H54 (cell line): ENCODE results near the gene ZYX.
"Not testable (repeated sequence)": the region's sequence is repeated elsewhere in the genome, so short reads cannot be mapped to it uniquely, and the experiment has no call there.

Experiments used
- DNase-seq: peaks from one replicate; pipeline ENCODE4 v3.0.0; 2011; ENCODE audit warnings: low spot score, mixed read lengths; ENCODE audit not compliant: insufficient read length
- FAIRE-seq: peaks from 3 replicates; lab custom pipeline; 2011; peaks lifted over from hg19 to GRCh38; lab: Jason Lieb, UNC
- POLR2A ChIP-seq: IDR thresholded peaks from 2 replicates; pipeline ENCODE4 v1.6.1; 2011; ENCODE audit warnings: low read depth, mild to moderate bottlenecking, low read length

ZYX gene

DNA sequence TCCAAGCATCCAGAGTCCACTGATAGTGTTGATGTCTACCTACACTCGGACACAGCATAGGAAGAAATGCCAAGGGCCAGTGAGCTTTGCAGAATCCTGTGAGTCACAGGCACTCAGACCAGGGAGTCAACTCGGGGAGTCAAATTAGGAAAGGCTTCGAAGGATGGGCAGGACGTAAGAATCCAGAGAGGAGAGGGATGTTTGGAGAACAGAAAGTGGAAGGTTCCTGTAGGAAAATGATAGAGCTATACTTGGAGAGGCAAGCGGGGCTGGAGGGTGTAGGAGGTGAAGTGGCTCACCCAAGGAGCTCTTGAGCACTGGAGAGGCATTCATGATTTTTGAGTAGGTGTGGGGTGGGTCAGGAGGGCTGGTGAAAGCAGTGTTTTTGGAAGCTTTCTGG, 3.0 kb downstream of the ZYX start:
- no peak for DNase-seq
- TF ChIP-seq POLR2A = no peak
- FAIRE-seq = no peak

DNA sequence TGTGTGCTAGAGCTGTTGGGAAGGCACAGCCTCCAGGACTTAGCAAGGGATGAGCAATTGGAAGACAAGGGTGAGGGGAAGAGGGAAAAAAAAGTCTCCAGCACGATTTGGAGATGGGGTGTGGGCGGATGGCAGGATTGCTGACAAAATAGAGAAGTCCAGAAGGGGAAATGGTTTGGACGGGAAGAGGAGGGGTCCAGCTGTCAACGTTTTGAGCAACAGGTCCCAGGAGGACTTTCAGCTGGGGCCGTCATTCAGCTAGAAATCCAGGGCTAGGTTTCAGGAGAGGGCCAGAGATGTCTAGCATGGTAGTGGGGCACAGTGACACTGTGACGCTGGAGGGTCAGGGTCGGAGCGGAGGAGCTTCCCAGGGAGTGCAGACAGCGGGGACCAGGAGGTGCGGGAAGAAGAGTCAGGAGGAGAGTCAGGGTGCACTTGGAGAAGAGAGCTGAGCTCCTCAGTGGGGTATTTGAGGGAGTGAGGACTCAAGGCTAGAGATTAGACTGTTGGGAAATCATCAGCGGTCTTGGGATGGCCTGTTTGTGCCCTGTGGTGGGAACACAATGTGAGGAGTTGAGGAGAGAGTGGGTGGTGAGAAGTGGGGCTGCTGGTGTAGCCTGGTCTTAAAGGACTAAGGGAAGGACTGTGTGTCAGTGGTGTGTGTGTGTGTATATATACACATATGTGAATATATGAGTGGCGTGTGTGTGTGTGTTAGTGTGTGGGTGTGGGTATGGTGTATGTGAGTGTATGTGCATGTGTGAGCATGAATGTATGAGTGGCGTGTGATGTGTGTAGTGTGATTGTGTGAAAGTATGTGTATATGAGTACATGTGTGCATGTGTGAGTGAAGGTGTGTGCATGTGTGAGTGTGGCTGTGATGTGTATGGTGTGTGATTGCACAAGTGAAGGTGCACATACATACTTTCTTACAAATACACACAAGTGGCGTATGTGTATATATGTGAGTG, 3.8 kb downstream of the ZYX start:
- FAIRE-seq = no peak

DNA sequence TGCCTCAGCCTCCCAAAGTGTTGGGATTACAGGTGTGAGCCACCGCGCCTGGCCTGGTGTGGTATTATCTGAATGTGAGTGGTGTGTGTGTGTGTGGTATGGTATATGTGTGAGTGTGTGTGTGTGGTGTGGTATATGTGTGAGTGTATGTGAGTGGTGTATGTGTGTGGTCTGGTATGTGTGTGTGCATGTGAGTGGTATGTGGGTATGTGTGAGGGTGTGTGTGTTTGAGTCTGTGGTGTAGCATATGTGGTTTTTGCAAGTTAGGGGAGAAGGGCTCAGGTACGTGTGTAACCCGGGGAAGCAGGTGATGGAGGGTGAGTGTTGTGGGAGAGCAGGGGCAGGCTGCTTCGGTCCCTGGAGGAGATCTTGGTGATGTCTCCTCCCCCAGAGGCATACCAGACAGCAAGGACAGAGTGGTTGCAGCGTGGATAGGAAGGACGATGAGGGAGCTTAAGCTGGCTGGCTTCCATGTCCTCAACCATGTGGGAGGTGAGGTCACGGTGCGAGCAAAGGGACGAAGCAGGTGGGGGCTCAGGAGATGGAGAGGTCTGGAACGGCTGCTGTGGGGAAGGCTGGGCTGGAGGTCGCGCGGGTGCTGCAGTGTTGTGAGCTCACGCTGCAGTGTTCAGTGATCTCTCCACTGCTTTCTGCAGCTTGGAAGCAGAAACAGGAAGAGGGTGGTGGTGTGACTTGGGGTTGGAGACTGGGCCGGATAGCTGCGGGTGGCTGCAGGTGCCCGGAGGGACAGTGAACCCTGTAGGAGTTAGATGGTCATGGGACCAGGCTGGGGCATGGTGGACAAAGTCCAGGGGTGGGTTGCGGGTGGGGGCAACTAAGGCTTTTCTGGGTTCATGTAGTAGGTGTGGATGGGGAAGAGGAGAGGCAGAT, 5.0 kb downstream of the ZYX start:
- DNase-seq = no peak
- FAIRE-seq = no peak
- no peak for TF ChIP-seq POLR2A

More for the DNA sequence above, 3.8 kb downstream of the ZYX start:
- DNase-seq = no peak
- no peak for TF ChIP-seq POLR2A

DNA sequence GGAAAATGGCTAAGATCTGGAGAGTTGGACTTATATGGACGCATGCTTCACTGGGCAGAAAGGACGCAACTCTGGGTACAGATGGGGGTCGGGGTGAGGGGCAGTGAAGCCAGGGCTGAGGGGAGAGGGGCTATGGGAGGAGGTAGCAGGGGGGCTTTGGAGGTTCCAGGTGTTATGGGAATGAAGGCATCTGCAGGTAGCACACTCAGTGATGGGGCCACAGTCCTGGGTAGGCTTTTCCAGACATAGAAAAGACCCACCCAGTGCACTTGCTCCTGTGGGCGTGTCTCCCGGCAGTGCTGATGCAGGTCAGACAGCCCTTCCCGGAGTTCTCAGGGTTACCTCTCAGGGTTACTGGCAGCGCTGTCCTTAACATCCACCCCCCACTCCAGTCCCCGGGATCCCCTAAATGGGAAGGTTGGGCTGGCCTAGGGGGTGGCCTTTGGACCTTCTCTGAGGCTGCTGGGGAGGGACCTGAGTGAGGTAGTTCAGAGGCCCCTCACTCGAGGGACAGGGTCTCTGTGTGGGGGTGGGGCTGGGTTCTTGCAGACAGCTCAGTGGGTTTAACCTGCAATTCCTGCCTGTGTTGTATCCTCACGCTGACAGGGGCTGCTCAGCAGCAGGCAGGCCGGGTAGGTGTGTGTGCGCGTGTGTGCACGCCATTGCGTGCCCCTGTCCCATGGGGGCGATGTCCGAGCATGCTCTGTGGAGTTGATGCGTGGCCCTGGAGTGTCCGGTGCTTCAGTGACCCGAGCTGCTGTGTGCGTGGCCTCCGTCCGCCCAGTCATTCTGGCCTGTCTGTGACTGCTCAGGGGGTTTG, 6.2 kb downstream of the ZYX start:
- no peak for TF ChIP-seq POLR2A
- DNase-seq (no peak), FAIRE-seq (no peak)

DNA sequence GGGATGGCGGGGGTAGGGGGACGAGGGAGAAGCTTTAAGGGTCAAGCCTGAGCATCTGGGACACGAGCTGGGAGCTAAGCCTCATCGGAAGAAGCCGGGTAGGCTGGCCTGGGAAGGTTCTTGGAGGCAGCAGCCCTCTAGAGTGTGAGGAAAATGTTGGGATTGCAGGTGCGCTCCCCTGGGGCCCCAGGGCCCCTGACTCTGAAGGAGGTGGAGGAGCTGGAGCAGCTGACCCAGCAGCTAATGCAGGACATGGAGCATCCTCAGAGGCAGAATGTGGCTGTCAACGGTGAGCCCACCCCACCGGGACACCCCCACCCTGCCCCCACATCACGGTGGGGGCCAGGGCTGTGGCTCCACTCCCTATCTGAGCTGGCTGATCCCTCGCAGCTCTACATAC, 6.9 kb downstream of the ZYX start:
- no peak for DNase-seq

DNA sequence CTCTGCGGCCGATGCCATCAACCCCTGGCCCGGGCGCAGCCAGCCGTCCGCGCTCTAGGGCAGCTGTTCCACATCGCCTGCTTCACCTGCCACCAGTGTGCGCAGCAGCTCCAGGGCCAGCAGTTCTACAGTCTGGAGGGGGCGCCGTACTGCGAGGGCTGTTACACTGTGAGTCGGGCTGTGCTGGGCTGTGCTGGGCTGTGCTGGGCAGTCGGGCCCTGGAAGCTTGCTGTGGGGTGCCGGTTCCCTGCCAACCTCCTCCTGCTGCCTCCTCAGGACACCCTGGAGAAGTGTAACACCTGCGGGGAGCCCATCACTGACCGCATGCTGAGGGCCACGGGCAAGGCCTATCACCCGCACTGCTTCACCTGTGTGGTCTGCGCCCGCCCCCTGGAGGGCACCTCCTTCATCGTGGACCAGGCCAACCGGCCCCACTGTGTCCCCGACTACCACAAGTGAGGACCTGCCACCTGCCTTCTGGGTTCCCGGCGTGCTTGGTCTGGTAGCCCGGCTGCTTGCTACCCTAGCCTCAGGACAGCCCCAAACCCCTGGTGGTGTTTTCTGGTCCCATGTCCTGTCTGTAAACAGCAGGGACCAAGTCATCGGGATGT, 7.5 kb downstream of the ZYX start:
- FAIRE-seq (no peak), DNase-seq (no peak)
- TF ChIP-seq POLR2A = no peak

More for the DNA sequence above, 6.9 kb downstream of the ZYX start:
- TF ChIP-seq POLR2A = no peak
- FAIRE-seq = no peak

DNA sequence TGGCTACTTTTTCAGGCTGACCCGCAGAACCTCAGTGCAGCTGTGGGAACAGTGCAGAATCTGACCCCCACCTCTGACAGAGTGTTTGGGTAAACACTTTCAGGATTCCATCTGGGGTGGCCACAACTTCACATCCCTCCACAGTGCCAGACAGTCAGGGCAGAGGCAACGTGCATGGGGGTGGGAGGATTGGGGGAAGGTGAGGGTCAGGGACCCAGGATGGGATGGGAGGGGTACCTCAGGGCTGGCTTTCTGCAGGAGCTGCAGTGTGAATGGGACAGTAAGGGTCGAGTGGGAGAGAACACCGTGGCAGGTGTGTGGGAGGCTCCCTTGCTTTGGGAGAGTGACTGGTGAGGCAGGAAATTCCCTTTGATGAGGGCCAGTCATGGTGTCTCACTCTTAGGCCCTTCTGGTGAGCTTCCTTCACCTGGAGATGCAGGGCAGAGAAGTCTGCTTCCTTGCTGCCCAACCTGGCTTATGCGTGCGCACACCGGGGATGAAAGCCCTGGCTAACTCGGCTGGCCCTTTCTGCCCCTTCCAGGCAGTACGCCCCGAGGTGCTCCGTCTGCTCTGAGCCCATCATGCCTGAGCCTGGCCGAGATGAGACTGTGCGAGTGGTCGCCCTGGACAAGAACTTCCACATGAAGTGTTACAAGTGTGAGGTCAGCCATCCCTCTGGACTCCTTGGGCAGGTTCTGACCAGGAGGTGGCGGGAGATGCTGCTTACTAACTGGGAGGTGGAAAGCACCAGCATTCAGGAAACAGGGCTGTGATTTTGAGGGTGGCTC, 8.4 kb downstream of the ZYX start:
- no peak for FAIRE-seq
- no peak for DNase-seq
- TF ChIP-seq POLR2A = no peak

DNA sequence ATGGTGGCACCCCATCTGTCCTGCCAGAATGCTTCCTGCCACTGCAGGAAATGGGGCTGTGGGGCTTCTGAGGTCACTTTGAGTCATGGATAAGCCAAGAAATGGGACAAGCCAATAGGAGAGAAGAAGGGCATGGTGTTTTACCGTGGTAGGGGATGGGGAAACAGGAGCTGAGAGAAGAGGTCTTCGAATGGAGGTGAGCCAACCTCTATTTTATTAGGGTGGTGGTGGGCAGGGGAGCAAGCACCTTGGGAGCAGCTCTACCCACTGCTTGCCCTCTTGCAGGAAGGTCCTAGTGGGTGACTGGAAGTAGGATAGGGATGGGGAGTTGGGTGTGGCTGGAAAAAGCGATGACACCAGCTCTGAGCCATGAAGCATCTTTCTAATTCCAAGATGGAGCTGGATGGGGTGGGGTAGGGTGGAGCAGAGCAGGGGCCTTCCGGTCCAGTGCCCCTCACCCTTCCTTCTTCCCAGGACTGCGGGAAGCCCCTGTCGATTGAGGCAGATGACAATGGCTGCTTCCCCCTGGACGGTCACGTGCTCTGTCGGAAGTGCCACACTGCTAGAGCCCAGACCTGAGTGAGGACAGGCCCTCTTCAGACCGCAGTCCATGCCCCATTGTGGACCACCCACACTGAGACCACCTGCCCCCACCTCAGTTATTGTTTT, 9.1 kb downstream of the ZYX start:
- no peak for FAIRE-seq

DNA sequence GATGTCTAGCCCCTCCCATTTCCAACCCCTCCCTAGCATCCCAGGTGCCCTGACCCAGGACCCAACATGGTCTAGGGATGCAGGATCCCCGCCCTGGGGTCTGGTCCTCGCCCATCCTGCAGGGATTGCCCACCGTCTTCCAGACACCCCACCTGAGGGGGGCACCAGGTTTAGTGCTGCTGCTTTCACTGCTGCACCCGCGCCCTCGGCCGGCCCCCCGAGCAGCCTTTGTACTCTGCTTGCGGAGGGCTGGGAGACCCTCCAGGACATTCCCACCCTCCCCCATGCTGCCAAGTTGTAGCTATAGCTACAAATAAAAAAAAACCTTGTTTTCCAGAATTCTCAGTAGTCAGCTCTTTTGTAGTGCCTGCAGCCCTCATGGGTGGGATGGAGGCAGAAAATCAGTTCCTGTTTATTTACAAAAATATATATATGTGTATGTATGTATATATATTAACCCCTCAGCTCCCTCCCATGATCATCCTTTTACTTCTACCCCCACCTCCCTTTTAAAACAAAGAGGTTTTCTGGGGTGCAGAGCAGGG, 9.7 kb downstream of the ZYX start:
- no peak for FAIRE-seq

More for the DNA sequence above, 9.1 kb downstream of the ZYX start:
- TF ChIP-seq POLR2A = no peak
- DNase-seq = no peak

DNA sequence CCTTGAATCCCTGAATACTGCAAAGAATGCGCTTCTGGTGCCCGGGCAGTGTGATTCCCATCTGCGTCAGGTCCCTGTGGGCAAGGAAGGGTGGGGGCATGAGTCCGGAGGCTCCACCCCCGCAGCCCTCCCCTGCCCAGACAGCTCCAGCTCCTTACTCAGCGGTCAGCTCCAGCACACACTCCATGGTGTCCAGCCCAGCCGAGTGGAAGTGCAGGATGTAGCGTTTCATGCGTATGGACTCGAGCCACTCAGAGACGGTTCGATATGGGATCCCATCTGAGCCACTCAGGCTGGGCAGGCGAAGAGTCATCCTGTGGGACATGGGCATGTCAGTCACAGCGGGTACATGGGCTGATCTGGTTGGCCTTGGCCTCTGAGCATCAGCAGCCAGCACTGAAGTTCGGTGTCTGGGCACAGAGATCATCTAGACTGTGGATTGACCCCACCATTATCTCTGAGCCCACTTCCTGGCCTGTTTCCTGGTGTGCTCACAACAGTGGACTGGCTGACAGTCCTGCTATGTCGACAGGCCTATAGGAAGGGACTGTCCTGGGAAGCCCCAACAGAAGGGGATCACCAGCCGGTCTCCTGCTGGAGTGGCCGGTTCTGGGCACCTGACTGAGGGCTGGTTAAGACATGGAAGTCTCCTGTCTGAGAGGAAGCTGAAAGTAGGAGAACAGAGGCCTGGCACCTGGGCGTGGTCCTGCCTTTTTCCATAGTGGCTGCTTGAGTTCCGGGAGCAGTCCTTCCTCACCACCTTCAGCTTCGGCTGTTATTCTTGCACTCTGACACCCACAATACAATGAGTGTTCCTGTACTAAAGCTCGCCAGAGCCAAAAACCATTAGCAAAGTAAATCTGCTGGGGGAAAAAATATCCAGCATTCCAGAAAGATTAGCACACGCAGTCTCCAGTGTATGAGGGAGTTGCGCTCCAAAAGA, 10.6 kb downstream of the ZYX start:
- no peak for TF ChIP-seq POLR2A
- no peak for FAIRE-seq

More for the DNA sequence above, 9.7 kb downstream of the ZYX start:
- no peak for TF ChIP-seq POLR2A
- DNase-seq = no peak

DNA sequence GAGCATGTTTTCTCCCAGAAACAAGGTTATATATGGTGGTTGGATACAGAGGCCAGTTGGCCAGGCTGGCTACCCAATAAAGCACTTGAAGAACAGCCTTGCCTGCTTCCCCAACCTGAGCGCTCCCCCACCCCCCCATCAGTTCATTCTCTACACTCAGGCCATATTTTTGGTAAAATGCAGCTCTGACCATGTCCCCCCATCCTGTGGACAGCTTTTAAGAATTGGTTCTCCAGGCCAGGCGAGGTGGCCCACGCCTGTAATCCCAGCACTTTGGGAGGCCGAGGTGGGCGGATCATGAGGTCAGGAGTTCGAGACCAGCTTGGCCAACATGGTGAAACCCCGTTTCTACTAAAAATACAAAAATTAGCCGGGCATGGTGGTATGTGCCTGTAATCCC, 11.3 kb downstream of the ZYX start:
- not testable (repeated sequence) for DNase-seq, FAIRE-seq

More for the DNA sequence above, 10.6 kb downstream of the ZYX start:
- DNase-seq = no peak
